OCI-LY1 (cell line): ENCODE measurements around the gene POLR2L.

Experiments used
- H2AFZ ChIP-seq: fragments of 200-600 bp; sonication (generic), shearing (Covaris generic); 2 replicates; pipeline ENCODE4 v1.6.0; 2014; ENCODE audit warnings: antibody characterized with exemption, mild to moderate bottlenecking, low read length
- H3F3A ChIP-seq: fragments of 200-600 bp; sonication (generic), shearing (Covaris generic); 2 replicates; pipeline ENCODE4 v1.6.0; 2014; ENCODE audit warnings: mild to moderate bottlenecking, antibody characterized with exemption, low read length, moderate library complexity; ENCODE audit not compliant: insufficient read depth
- H3K27ac ChIP-seq: fragments of 200-600 bp; sonication (generic); 2 replicates; pipeline ENCODE4 v1.5.1; 2014; ENCODE audit warnings: low read length, mixed run types, mild to moderate bottlenecking, low read depth; ENCODE audit not compliant: poor library complexity, severe bottlenecking
- H3K27me3 ChIP-seq: fragments of 200-600 bp; sonication (generic); 2 replicates; pipeline ENCODE4 v1.6.0; 2014; ENCODE audit warnings: antibody characterized with exemption, mild to moderate bottlenecking, low read length, moderate library complexity; ENCODE audit not compliant: insufficient read depth
- H3K36me3 ChIP-seq: fragments of 200-600 bp; sonication (generic); 2 replicates; pipeline ENCODE4 v1.6.1; 2014; ENCODE audit warnings: mild to moderate bottlenecking, antibody characterized with exemption, low read length, moderate library complexity, mixed read lengths; ENCODE audit not compliant: insufficient read depth
- H3K4me1 ChIP-seq: fragments of 200-600 bp; sonication (generic); 2 replicates; pipeline ENCODE4 v1.5.1; 2014; ENCODE audit warnings: mild to moderate bottlenecking, low read length, moderate library complexity; ENCODE audit not compliant: insufficient read depth, severe bottlenecking
- H3K4me2 ChIP-seq: fragments of 200-600 bp; sonication (generic), shearing (Covaris generic); 2 replicates; pipeline ENCODE4 v1.6.1; 2014; ENCODE audit warnings: low read length
- H3K4me3 ChIP-seq: fragments of 200-600 bp; sonication (generic); 2 replicates; pipeline ENCODE4 v1.5.1; 2014; ENCODE audit warnings: low read length, low read depth, mild to moderate bottlenecking, mixed read lengths; ENCODE audit not compliant: poor library complexity, severe bottlenecking
- H3K79me2 ChIP-seq: fragments of 200-600 bp; shearing (Covaris generic); 2 replicates; pipeline ENCODE4 v1.6.1; 2016; ENCODE audit warnings: mixed run types, low read length, mixed read lengths; ENCODE audit not compliant: insufficient read depth
- H3K9ac ChIP-seq: fragments of 200-600 bp; sonication (generic), shearing (Covaris generic); 2 replicates; pipeline ENCODE4 v1.6.1; 2014; ENCODE audit warnings: mild to moderate bottlenecking, low read length, mixed read lengths
- H3K9me2 ChIP-seq: fragments of 200-600 bp; sonication (generic), shearing (Covaris generic); 2 replicates; pipeline ENCODE4 v1.6.1; 2014; ENCODE audit warnings: low read depth, mild to moderate bottlenecking, low read length, mixed read lengths
- H3K9me3 ChIP-seq: fragments of 200-600 bp; shearing (Covaris generic); 2 replicates; pipeline ENCODE4 v1.6.1; 2014; ENCODE audit warnings: low read length, mixed read lengths
- H4K20me1 ChIP-seq: fragments of 200-600 bp; sonication (generic), shearing (Covaris generic); 2 replicates; pipeline ENCODE4 v1.6.0; 2016; ENCODE audit warnings: mild to moderate bottlenecking, low read length; ENCODE audit not compliant: insufficient read depth
- EZH2 ChIP-seq: fragments of 200-600 bp; sonication (generic), shearing (Covaris generic); IDR thresholded peaks from 2 replicates; pipeline ENCODE4 v1.8.0; 2017; ENCODE audit warnings: borderline replicate concordance, mixed run types, mild to moderate bottlenecking, antibody characterized with exemption, low read length, moderate library complexity, mixed read lengths
- TF ChIP-seq, protein P1 (sequence below): fragments of 200-600 bp; sonication (generic), shearing (Covaris generic); IDR thresholded peaks from 2 replicates; pipeline ENCODE4 v1.5.1; 2017; ENCODE audit warnings: mild to moderate bottlenecking, antibody characterized with exemption, low read length, moderate library complexity, mixed read lengths

Gene POLR2L

GRCh38 chr11:829847-830294 lies 12.5 kb downstream of the POLR2L start:
- Histone ChIP-seq H2AFZ (no peak overlapping the region), H4K20me1 (no peaks in the 10 kb centered on the region), H3K36me3 (peaks cover 10% of the 10 kb centered on the region), H3K9me2 (no peaks in the 10 kb centered on the region), H3K4me3 (peak overlapping the region; percentile 47), H3K4me2 (peak overlapping the region; percentile 70), H3K4me1 (peaks cover 31% of the 10 kb centered on the region), H3K27me3 (peaks cover 22% of the 10 kb centered on the region), H3K27ac (no peak overlapping the region), H3K9me3 (no peaks in the 10 kb centered on the region), H3K79me2 (no peaks in the 10 kb centered on the region), H3F3A (no peaks in the 10 kb centered on the region), H3K9ac (no peak overlapping the region)
- TF ChIP-seq EZH2 = no peak
- TF ChIP-seq, protein P1, sequence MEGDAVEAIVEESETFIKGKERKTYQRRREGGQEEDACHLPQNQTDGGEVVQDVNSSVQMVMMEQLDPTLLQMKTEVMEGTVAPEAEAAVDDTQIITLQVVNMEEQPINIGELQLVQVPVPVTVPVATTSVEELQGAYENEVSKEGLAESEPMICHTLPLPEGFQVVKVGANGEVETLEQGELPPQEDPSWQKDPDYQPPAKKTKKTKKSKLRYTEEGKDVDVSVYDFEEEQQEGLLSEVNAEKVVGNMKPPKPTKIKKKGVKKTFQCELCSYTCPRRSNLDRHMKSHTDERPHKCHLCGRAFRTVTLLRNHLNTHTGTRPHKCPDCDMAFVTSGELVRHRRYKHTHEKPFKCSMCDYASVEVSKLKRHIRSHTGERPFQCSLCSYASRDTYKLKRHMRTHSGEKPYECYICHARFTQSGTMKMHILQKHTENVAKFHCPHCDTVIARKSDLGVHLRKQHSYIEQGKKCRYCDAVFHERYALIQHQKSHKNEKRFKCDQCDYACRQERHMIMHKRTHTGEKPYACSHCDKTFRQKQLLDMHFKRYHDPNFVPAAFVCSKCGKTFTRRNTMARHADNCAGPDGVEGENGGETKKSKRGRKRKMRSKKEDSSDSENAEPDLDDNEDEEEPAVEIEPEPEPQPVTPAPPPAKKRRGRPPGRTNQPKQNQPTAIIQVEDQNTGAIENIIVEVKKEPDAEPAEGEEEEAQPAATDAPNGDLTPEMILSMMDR = no peak

DNA sequence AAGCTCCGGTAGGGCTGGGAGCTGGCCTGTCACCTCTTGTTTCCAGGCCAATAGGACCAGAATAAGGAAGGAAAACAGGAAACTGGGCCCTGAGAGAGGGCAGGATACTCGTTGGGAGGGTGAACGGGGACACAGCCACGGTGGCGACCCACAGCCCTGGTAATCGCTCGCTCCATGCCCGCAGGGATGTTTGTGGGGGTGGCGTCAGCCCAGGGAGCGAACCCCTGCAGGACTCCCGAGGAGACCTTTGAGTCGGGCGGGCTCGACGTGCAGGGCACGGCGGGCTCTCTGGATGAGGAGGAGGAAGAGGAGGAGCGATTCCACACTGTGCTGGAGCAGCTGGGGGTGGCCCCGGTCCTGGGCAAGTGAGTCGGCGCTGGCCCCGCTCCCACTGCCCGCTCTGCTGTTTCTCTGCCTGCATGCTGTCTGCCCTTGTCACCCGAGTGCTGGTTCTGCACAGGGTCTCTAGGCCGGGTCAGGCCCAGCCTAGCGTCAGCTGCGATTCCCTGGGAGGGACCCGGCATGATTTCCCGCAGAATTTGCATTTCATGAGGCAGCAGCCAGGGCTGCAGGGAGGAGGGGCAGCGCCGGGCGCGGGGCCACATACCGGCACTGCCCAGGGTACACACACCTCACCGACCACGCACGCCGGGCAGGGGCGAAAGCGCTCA lies 13.0 kb downstream of the POLR2L start:
- peaks cover 14% of the 10 kb centered on the region for H3K36me3 ChIP-seq
- H3K79me2 ChIP-seq = no peaks in the 10 kb centered on the region
- no peaks in the 10 kb centered on the region for H3K9me3 ChIP-seq
- H3K4me1 ChIP-seq = peaks cover 31% of the 10 kb centered on the region
- no peak overlapping the region for H3K9ac ChIP-seq
- H4K20me1 ChIP-seq = no peaks in the 10 kb centered on the region
- TF ChIP-seq EZH2 = no peak
- TF ChIP-seq, protein P1 = no peak
- peak overlapping the region; percentile 70 for H3K4me2 ChIP-seq
- H3F3A ChIP-seq = no peaks in the 10 kb centered on the region
- H3K27ac ChIP-seq = no peak overlapping the region
- peaks cover 22% of the 10 kb centered on the region for H3K27me3 ChIP-seq
- H3K9me2 ChIP-seq = no peaks in the 10 kb centered on the region
- no peak overlapping the region for H2AFZ ChIP-seq
- peak overlapping the region; percentile 47 for H3K4me3 ChIP-seq

DNA sequence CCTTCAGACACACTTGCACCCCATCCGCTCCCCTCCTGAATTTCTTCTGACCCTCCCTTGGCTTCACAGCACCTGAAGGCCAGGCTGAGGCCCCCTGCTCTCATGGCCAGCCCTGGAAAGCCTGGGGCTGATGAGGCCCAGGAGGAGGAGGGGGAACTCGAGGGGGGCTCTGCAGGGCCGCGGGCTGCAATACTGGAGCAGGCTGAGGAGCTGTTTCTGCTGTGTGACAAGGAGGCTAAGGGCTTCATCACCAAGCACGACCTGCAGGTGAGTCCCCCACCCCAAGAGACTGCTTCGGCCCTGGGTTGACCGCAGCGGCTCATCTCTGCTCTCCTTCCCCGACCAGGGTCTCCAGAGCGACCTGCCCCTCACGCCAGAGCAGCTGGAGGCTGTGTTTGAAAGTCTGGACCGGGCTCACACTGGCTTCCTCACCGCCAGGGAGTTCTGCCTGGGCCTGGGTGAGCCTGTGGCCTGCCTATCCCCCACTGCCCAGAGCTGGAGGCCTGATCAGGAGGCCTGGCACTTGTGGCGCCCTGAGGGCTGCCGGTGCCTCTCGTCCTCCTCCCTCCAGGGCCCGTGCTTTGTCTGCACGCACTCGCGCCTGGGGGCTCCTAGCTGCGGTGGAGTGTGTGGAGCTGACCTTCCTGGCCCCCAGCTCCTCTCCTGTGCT lies 13.7 kb downstream of the POLR2L start:
- Histone ChIP-seq H3F3A (no peaks in the 10 kb centered on the region), H3K79me2 (no peaks in the 10 kb centered on the region), H3K4me3 (no peak overlapping the region), H4K20me1 (no peaks in the 10 kb centered on the region), H2AFZ (no peak overlapping the region), H3K4me1 (peaks cover 31% of the 10 kb centered on the region), H3K27me3 (peaks cover 22% of the 10 kb centered on the region), H3K36me3 (peaks cover 14% of the 10 kb centered on the region), H3K9me3 (no peaks in the 10 kb centered on the region), H3K27ac (no peak overlapping the region), H3K4me2 (no peak overlapping the region), H3K9ac (no peak overlapping the region), H3K9me2 (no peaks in the 10 kb centered on the region)
- no peak for TF ChIP-seq EZH2
- TF ChIP-seq, protein P1 = no peak
